Liver (tissue), 3 donors: ENCODE data around the gene WDR76.

Experiments
- CTCF ChIP-seq: fragments of 150-350 bp; IDR thresholded peaks from 2 replicates; pipeline ENCODE4 v1.5.1; 2017; ENCODE audit warnings: improper control_type of control experiment, low read depth, low read length; ENCODE audit not compliant: missing input control
- SP1 ChIP-seq: IDR thresholded peaks from 2 replicates; pipeline ENCODE4 v1.6.1; 2018; ENCODE audit warnings: antibody characterized with exemption, mild to moderate bottlenecking
- YY1 ChIP-seq: IDR thresholded peaks from 2 replicates; pipeline ENCODE4 v1.6.1; 2016; ENCODE audit warnings: antibody characterized with exemption, mild to moderate bottlenecking
- donor health status: healthy.
- donor health status: healthy.

GRCh38 chr15:43871835-43872234 lies 45.0 kb downstream of the WDR76 start:
- no peak for TF ChIP-seq CTCF
- no peak for TF ChIP-seq YY1
- TF ChIP-seq SP1 = no peak
